Measurements from ENCODE around the gene C16orf86.
"Not testable (repeated sequence)": the region's sequence is repeated elsewhere in the genome, so short reads cannot be mapped to it uniquely, and the experiment has no call there.

C16orf86 gene

GRCh38 chr16:67679935-67680897 is 13.6 kb downstream of the C16orf86 start:
- ATAC-seq: no peak
- H3K27ac Mint-ChIP-seq: no peak overlapping the region
- no peaks in the 10 kb centered on the region for H3K9me3 Mint-ChIP-seq
- peaks cover 10% of the 10 kb centered on the region for H3K36me3 Mint-ChIP-seq (ENCODE audit: low read depth)
- H3K4me1 Mint-ChIP-seq: no peaks in the 10 kb centered on the region
- no peak for DNase-seq
- H3K27me3 Mint-ChIP-seq: no peaks in the 10 kb centered on the region
- no peak overlapping the region for H3K4me3 Mint-ChIP-seq

GRCh38 chr16:67683767-67684166 is 17.2 kb downstream of the C16orf86 start:
- peaks cover 15% of the 10 kb centered on the region for H3K36me3 Mint-ChIP-seq (ENCODE audit: low read depth)
- ATAC-seq: no peak
- H3K9me3 Mint-ChIP-seq: no peaks in the 10 kb centered on the region
- H3K4me3 Mint-ChIP-seq: no peak overlapping the region
- no peak overlapping the region for H3K27ac Mint-ChIP-seq
- no peaks in the 10 kb centered on the region for H3K27me3 Mint-ChIP-seq
- DNase-seq: no peak
- H3K4me1 Mint-ChIP-seq: peaks cover 3% of the 10 kb centered on the region

GRCh38 chr16:67685388-67686112 is 18.9 kb downstream of the C16orf86 start:
- H3K27ac Mint-ChIP-seq: no peak overlapping the region
- no peak overlapping the region for H3K4me3 Mint-ChIP-seq
- ATAC-seq: no peak

GRCh38 chr16:67693517-67694285 is 27.1 kb downstream of the C16orf86 start:
- not testable (repeated sequence) for H3K27me3 Mint-ChIP-seq; DNase-seq; H3K27ac Mint-ChIP-seq; ATAC-seq; H3K4me1 Mint-ChIP-seq; H3K36me3 Mint-ChIP-seq (ENCODE audit: low read depth); H3K9me3 Mint-ChIP-seq; H3K4me3 Mint-ChIP-seq

More at GRCh38 chr16:67685388-67686112, 18.9 kb downstream of the C16orf86 start:
- H3K4me1 Mint-ChIP-seq: peaks cover 3% of the 10 kb centered on the region
- no peaks in the 10 kb centered on the region for H3K27me3 Mint-ChIP-seq
- no peak for DNase-seq
- H3K36me3 Mint-ChIP-seq (ENCODE audit: low read depth): peaks cover 15% of the 10 kb centered on the region
- H3K9me3 Mint-ChIP-seq: no peaks in the 10 kb centered on the region

GRCh38 chr16:67694611-67695010 is 28.0 kb downstream of the C16orf86 start:
- no peaks in the 10 kb centered on the region for H3K4me1 Mint-ChIP-seq
- no peak overlapping the region for H3K4me3 Mint-ChIP-seq
- H3K27ac Mint-ChIP-seq: no peak overlapping the region

GRCh38 chr16:67697422-67698185 is 31.0 kb downstream of the C16orf86 start:
- Mint-ChIP-seq H3K4me3 (no peak overlapping the region), H3K27ac (no peak overlapping the region), H3K9me3 (peaks cover 3% of the 10 kb centered on the region), H3K36me3 (ENCODE audit: low read depth) (peaks cover 6% of the 10 kb centered on the region), H3K27me3 (no peaks in the 10 kb centered on the region), H3K4me1 (no peaks in the 10 kb centered on the region)
- DNase-seq: no peak
- no peak for ATAC-seq

More at GRCh38 chr16:67694611-67695010, 28.0 kb downstream of the C16orf86 start:
- DNase-seq: no peak
- no peak for ATAC-seq
- Mint-ChIP-seq H3K27me3 (no peaks in the 10 kb centered on the region), H3K36me3 (ENCODE audit: low read depth) (peaks cover 6% of the 10 kb centered on the region), H3K9me3 (peaks cover 3% of the 10 kb centered on the region)

GRCh38 chr16:67699265-67699664 is 32.7 kb downstream of the C16orf86 start:
- H3K27ac Mint-ChIP-seq: no peak overlapping the region
- no peak overlapping the region for H3K4me3 Mint-ChIP-seq
- peaks cover 10% of the 10 kb centered on the region for H3K36me3 Mint-ChIP-seq (ENCODE audit: low read depth)
- DNase-seq: no peak
- no peaks in the 10 kb centered on the region for H3K27me3 Mint-ChIP-seq
- peaks cover 16% of the 10 kb centered on the region for H3K4me1 Mint-ChIP-seq
- H3K9me3 Mint-ChIP-seq: peaks cover 3% of the 10 kb centered on the region
- no peak for ATAC-seq

GRCh38 chr16:67701420-67701819 is 34.8 kb downstream of the C16orf86 start:
- Mint-ChIP-seq H3K36me3 (ENCODE audit: low read depth) (peaks cover 10% of the 10 kb centered on the region), H3K9me3 (peaks cover 3% of the 10 kb centered on the region), H3K4me3 (no peak overlapping the region), H3K27me3 (no peaks in the 10 kb centered on the region), H3K27ac (no peak overlapping the region), H3K4me1 (peaks cover 19% of the 10 kb centered on the region)
- DNase-seq (no peak), ATAC-seq (no peak)

GRCh38 chr16:67702130-67702529 is 35.5 kb downstream of the C16orf86 start:
- ATAC-seq: no peak
- H3K36me3 Mint-ChIP-seq (ENCODE audit: low read depth): peaks cover 10% of the 10 kb centered on the region

GRCh38 chr16:67703626-67704025 is 37.0 kb downstream of the C16orf86 start:
- Mint-ChIP-seq H3K27ac (peak overlapping the region; percentile 38), H3K4me3 (no peak overlapping the region), H3K4me1 (peaks cover 19% of the 10 kb centered on the region), H3K9me3 (peaks cover 2% of the 10 kb centered on the region), H3K27me3 (no peaks in the 10 kb centered on the region), H3K36me3 (ENCODE audit: low read depth) (peaks cover 5% of the 10 kb centered on the region)
- DNase-seq (no peak), ATAC-seq (peak; percentile 57)

More at GRCh38 chr16:67702130-67702529, 35.5 kb downstream of the C16orf86 start:
- Mint-ChIP-seq H3K4me1 (peaks cover 19% of the 10 kb centered on the region), H3K27me3 (no peaks in the 10 kb centered on the region), H3K27ac (no peak overlapping the region), H3K9me3 (peaks cover 3% of the 10 kb centered on the region), H3K4me3 (no peak overlapping the region)
- no peak for DNase-seq

- Mint-ChIP-seq H3K9me3 (no peaks in the 10 kb centered on the region), H3K36me3 (ENCODE audit: low read depth) (peaks cover 3% of the 10 kb centered on the region), H3K4me3 (no peak overlapping the region), H3K27ac (peak overlapping the region; percentile 38), H3K27me3 (no peaks in the 10 kb centered on the region), H3K4me1 (peaks cover 19% of the 10 kb centered on the region)
- ATAC-seq: no peak
- DNase-seq: no peak
Observed at GRCh38 chr16:67704110-67704509, 37.5 kb downstream of the C16orf86 start.

- H3K27me3 Mint-ChIP-seq: no peaks in the 10 kb centered on the region
- peaks cover 7% of the 10 kb centered on the region for H3K36me3 Mint-ChIP-seq (ENCODE audit: low read depth)
- ATAC-seq: no peak
- H3K4me3 Mint-ChIP-seq: no peak overlapping the region
- peaks cover 19% of the 10 kb centered on the region for H3K4me1 Mint-ChIP-seq
- no peak overlapping the region for H3K27ac Mint-ChIP-seq
- DNase-seq: no peak
- H3K9me3 Mint-ChIP-seq: no peaks in the 10 kb centered on the region
Observed at GRCh38 chr16:67707210-67707609, 40.6 kb downstream of the C16orf86 start.

GRCh38 chr16:67707790-67708189 is 41.2 kb downstream of the C16orf86 start:
- Mint-ChIP-seq H3K4me1 (peaks cover 18% of the 10 kb centered on the region), H3K27ac (no peak overlapping the region), H3K36me3 (ENCODE audit: low read depth) (peaks cover 7% of the 10 kb centered on the region), H3K27me3 (no peaks in the 10 kb centered on the region), H3K4me3 (no peak overlapping the region), H3K9me3 (no peaks in the 10 kb centered on the region)
- ATAC-seq: no peak
- no peak for DNase-seq

- Mint-ChIP-seq H3K4me1 (peaks cover 12% of the 10 kb centered on the region), H3K27ac (no peak overlapping the region), H3K4me3 (no peak overlapping the region), H3K36me3 (ENCODE audit: low read depth) (peaks cover 5% of the 10 kb centered on the region), H3K27me3 (no peaks in the 10 kb centered on the region), H3K9me3 (no peaks in the 10 kb centered on the region)
- ATAC-seq (no peak), DNase-seq (no peak)
Observed at GRCh38 chr16:67708368-67708771, 41.8 kb downstream of the C16orf86 start.

Data from activated naive CD8-positive, alpha-beta T cell treated with anti-CD3 and anti-CD28 coated beads, Interleukin-2, amount 50 U/mL, for 24 hours (primary cell).